HepG2 (cell line): ENCODE data around the gene FIZ1. TPM values are rescaled to one million over a fixed set of nuclear protein-coding genes. Genes with fewer than 3 reads are reported as not detected.
A peak's percentile ranks its signal among the peaks of the same experiment; 100 is the strongest.

Experiments used
- BCL6 ChIP-seq: IDR thresholded peaks from 2 replicates; pipeline ENCODE4 v1.6.1; 2016; ENCODE audit warnings: missing genetic modification reagents, missing compliant biosample characterization
- GATA4 ChIP-seq: sonication (generic); IDR thresholded peaks from 2 replicates; pipeline ENCODE4 v1.6.1; 2016; ENCODE audit warnings: antibody characterized with exemption, low read depth, borderline replicate concordance
- KDM4B ChIP-seq: sonication (generic); formaldehyde crosslinking; IDR thresholded peaks from 2 replicates; pipeline ENCODE4 v1.4.0; 2020; ENCODE audit warnings: missing genetic modification reagents
- REST ChIP-seq, 2 experiments: IDR thresholded peaks; 2 replicates each; pipeline ENCODE4 v1.6.1; 2011 to 2012; ENCODE audit warnings: low read length in 2 of 2, borderline replicate concordance in 1 of 2, low read depth in 1 of 2, mild to moderate bottlenecking in 1 of 2, moderate library complexity in 1 of 2
- SMAD3 ChIP-seq: sonication (generic); formaldehyde crosslinking; IDR thresholded peaks from 2 replicates; pipeline ENCODE4 v1.4.0; 2020; ENCODE audit warnings: missing genetic modification reagents
- SP1 ChIP-seq, 2 experiments: fragments of 450-650 bp in 1 of 2; sonication (generic) in 1 of 2; formaldehyde crosslinking in 1 of 2; IDR thresholded peaks; 2 replicates each; pipeline versions ENCODE4 v1.4.0 to v1.6.1; 2016 to 2020; ENCODE audit warnings: missing genetic modification reagents in 1 of 2
- ZNF20 ChIP-seq: sonication (generic); formaldehyde crosslinking; IDR thresholded peaks from 2 replicates; pipeline ENCODE4 v1.4.0; 2020; ENCODE audit warnings: mild to moderate bottlenecking, moderate library complexity, missing genetic modification reagents
- ZNF280D ChIP-seq: sonication (generic); formaldehyde crosslinking; IDR thresholded peaks from 2 replicates; pipeline ENCODE4 v1.5.1; 2020; ENCODE audit warnings: mild to moderate bottlenecking, missing genetic modification reagents
- ZNF615 ChIP-seq: sonication (generic); formaldehyde crosslinking; IDR thresholded peaks from 2 replicates; pipeline ENCODE4 v1.5.0; 2020; ENCODE audit warnings: mild to moderate bottlenecking, missing genetic modification reagents, borderline replicate concordance
- ZNF646 ChIP-seq: sonication (generic); formaldehyde crosslinking; IDR thresholded peaks from 2 replicates; pipeline ENCODE4 v1.9.0; 2021; ENCODE audit warnings: mild to moderate bottlenecking, missing genetic modification reagents
- ZNF746 ChIP-seq: sonication (generic); formaldehyde crosslinking; IDR thresholded peaks from 2 replicates; pipeline ENCODE4 v1.8.0; 2022; ENCODE audit warnings: mild to moderate bottlenecking, missing genetic modification reagents
- ZNF879 ChIP-seq: sonication (generic); formaldehyde crosslinking; IDR thresholded peaks from 2 replicates; pipeline ENCODE4 v1.8.1; 2023; ENCODE audit warnings: missing genetic modification reagents
- ZSCAN31 ChIP-seq: sonication (generic); formaldehyde crosslinking; IDR thresholded peaks from 2 replicates; pipeline ENCODE4 v1.5.0; 2020; ENCODE audit warnings: low read depth, mild to moderate bottlenecking, missing genetic modification reagents
- ZZZ3 ChIP-seq: sonication (generic); formaldehyde crosslinking; IDR thresholded peaks from 2 replicates; pipeline ENCODE4 v1.4.0; 2020; ENCODE audit warnings: missing genetic modification reagents, mild to moderate bottlenecking, borderline replicate concordance
- polyA plus RNA-seq, 8 experiments: library from polyadenylated mRNA; depleted of rRNA in 3 of 8; stranded (reverse) in 7 of 8; unstranded in 1 of 8; fragments of >200 nt; fragmentation: Illumina TruSeq in 4 of 8; extraction: Trizol in 4 of 8; gene quantifications; 2 replicates each; pipeline versions ENCODE4 v1.2.1 to v1.2.3, GENCODE V29; 2011 to 2016; ENCODE audit warnings: low read depth in 4 of 8, missing spikeins in 1 of 8, mixed read lengths in 1 of 8; ENCODE audit not compliant: insufficient read depth in 1 of 8
- total RNA-seq, 5 experiments: library from RNA; depleted of rRNA; stranded (reverse); fragments of >200 nt; fragmentation: Illumina TruSeq; extraction: Trizol; gene quantifications; 2 replicates each; pipeline ENCODE4 v1.2.3, GENCODE V29; 2016; ENCODE audit warnings: low read depth in 1 of 5

FIZ1 gene
- total and polyA plus RNA-seq, 2 of the 13 experiments (the other 11 are each of a cell fraction or from before 2014, with no cell fraction given) = 3.6 to 5.9 TPM

GRCh38 chr19:55640577-55641425, 41.5 kb upstream of the FIZ1 start, which contains the start of gene ZNF580 (continued):
- no peak for TF ChIP-seq ZNF280D (CRISPR knock-in tag)
- peak; percentile 45; the same call in 1 of the 2 replicates for TF ChIP-seq ZNF746 (CRISPR knock-in tag)
- no peak for TF ChIP-seq ZNF646
- TF ChIP-seq ZNF879 (CRISPR knock-in tag) = no peak
- TF ChIP-seq KDM4B (CRISPR knock-in tag) = no peak
- TF ChIP-seq REST (IDR thresholded peaks at IDR 0.05; ENCODE audit: borderline replicate concordance in 1 of 2, low read depth in 1 of 2, low read length in 2 of 2) = no peak
- TF ChIP-seq BCL6 (CRISPR knock-in tag) = no peak
- TF ChIP-seq GATA4 = no peak; the same call in 1 of the 2 replicates
- TF ChIP-seq SMAD3 (CRISPR knock-in tag) = no peak
- no peak for TF ChIP-seq ZNF615 (CRISPR knock-in tag)
- TF ChIP-seq ZZZ3 = 0 out of 2 replicates have a peak, but pooled peaks have one; percentile 25
- no peak for TF ChIP-seq SP1 (IDR thresholded peaks at IDR 0.05)
- no peak for TF ChIP-seq SP1 (CRISPR knock-in tag; IDR thresholded peaks at IDR 0.05)
- TF ChIP-seq ZSCAN31 (CRISPR knock-in tag) = peak; percentile 56; the same call in 1 of the 2 replicates
- TF ChIP-seq ZNF20 (CRISPR knock-in tag) = no peak
